Measurements from ENCODE around the gene PDE4D. TPM values are rescaled to one million over a fixed set of nuclear protein-coding genes. Genes with fewer than 3 reads are reported as not detected.

Gene PDE4D
- total RNA-seq, 1 experiment from 2014 or later: 2.1 TPM

DNA sequence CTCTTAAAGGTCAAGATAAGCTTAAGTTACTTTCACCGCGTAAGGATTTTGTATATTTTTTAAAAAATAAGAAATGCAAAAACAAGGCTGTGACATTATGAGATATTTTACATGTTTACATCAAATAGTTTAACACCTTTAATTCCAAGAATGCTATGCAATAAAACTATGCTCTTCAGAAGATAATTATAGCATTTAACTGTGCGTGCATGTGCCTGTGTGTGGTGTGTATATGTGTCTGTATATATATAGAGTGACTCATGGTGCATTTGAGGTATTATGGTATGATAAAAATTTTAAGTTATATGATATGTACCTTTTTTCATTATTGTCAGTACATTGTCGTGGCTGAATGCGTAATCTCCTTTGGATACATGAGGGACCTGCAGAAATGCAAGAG, 539.3 kb downstream of the PDE4D start:
- Histone ChIP-seq H2BK120ac (ENCODE audit: low read depth, low read length, poor library complexity, severe bottlenecking) (no peak overlapping the region), H3K9me3 (ENCODE audit: control insufficient read depth, low read depth, low read length) (no peaks in the 10 kb centered on the region), H4K5ac (ENCODE audit: insufficient read length, low read depth, low read length) (no peak overlapping the region), H2BK15ac (ENCODE audit: low read depth, low read length) (no peak overlapping the region), H3K79me2 (ENCODE audit: insufficient read depth, low read length) (no peaks in the 10 kb centered on the region), H3K23ac (ENCODE audit: insufficient read length, low read depth, low read length) (no peak overlapping the region), H3K23me2 (ENCODE audit: insufficient read length, low read depth, low read length, poor library complexity, severe bottlenecking) (no peaks in the 10 kb centered on the region), H2BK5ac (ENCODE audit: insufficient read length, low read length) (no peak overlapping the region), H3K56ac (ENCODE audit: insufficient read length, low read depth, low read length) (no peak overlapping the region), H3T11ph (ENCODE audit: low read length) (no peak overlapping the region), H3K14ac (ENCODE audit: insufficient read depth, low read length) (no peak overlapping the region), H3K18ac (ENCODE audit: insufficient read length, low read depth, low read length) (no peak overlapping the region), H2BK12ac (ENCODE audit: insufficient read length, low read depth, low read length) (no peak overlapping the region), H3K4me2 (ENCODE audit: insufficient read depth, insufficient read length, low read length) (no peak overlapping the region), H4K91ac (ENCODE audit: insufficient read length, low read depth, low read length) (no peak overlapping the region), H2BK20ac (ENCODE audit: low read depth, low read length, poor library complexity, severe bottlenecking) (no peak overlapping the region), H3K4me1 (ENCODE audit: insufficient read depth, low read length) (peaks cover 6% of the 10 kb centered on the region), H3K9ac (ENCODE audit: extremely low read depth, insufficient read length, low read length) (no peak overlapping the region), H3K4ac (ENCODE audit: low read depth, low read length) (no peak overlapping the region), H2AK5ac (ENCODE audit: insufficient read length, low read length) (no peak overlapping the region), H3K27ac (ENCODE audit: insufficient read length, low read depth, low read length) (no peak overlapping the region), H3K79me1 (ENCODE audit: insufficient read depth, low read depth, low read length, poor library complexity, severe bottlenecking) (no peaks in the 10 kb centered on the region), H4K20me1 (ENCODE audit: control insufficient read depth, insufficient read depth, insufficient read length) (no peaks in the 10 kb centered on the region), H3K27me3 (ENCODE audit: insufficient read depth, low read length) (no peaks in the 10 kb centered on the region), H4K8ac (replicated peaks; ENCODE audit: insufficient read length, low read depth, low read length) (no peak overlapping the region), H2AFZ (ENCODE audit: low read length) (no peak overlapping the region)
- no peak overlapping the region for H3K27ac Mint-ChIP-seq
- no peaks in the 10 kb centered on the region for H3K9me3 Mint-ChIP-seq
- H3K4me1 Mint-ChIP-seq: peaks cover 27 to 32% of the 10 kb centered on the region in 2 experiments
- TF ChIP-seq, protein P1, sequence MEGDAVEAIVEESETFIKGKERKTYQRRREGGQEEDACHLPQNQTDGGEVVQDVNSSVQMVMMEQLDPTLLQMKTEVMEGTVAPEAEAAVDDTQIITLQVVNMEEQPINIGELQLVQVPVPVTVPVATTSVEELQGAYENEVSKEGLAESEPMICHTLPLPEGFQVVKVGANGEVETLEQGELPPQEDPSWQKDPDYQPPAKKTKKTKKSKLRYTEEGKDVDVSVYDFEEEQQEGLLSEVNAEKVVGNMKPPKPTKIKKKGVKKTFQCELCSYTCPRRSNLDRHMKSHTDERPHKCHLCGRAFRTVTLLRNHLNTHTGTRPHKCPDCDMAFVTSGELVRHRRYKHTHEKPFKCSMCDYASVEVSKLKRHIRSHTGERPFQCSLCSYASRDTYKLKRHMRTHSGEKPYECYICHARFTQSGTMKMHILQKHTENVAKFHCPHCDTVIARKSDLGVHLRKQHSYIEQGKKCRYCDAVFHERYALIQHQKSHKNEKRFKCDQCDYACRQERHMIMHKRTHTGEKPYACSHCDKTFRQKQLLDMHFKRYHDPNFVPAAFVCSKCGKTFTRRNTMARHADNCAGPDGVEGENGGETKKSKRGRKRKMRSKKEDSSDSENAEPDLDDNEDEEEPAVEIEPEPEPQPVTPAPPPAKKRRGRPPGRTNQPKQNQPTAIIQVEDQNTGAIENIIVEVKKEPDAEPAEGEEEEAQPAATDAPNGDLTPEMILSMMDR (conservative IDR thresholded peaks at IDR 0.05): no peak
- no peak overlapping the region for H3K4me3 Mint-ChIP-seq
- no peaks in the 10 kb centered on the region for H3K36me3 Mint-ChIP-seq (ENCODE audit: insufficient read depth in 1 of 3, low read depth in 3 of 3)
- no peak for DNase-seq
- WGBS (ENCODE audit: extremely low coverage, insufficient read length, low lambda C conversion rate): no CpG with 5 or more reads among the region's 5 CpGs
- H3K27me3 Mint-ChIP-seq (ENCODE audit: low read depth): peaks cover 1% of the 10 kb centered on the region; the same call in 1 of the 2 replicates
